Measurements from ENCODE around the gene ZNF831.

Gene ZNF831

GRCh38 chr20:59214606-59215547, 51.3 kb downstream of the ZNF831 start:
- DNase-seq (ENCODE audit: low spot score), result no peak

- DNase-seq (ENCODE audit: low spot score), result no peak
Observed at GRCh38 chr20:59217173-59217572, 53.6 kb downstream of the ZNF831 start.

GRCh38 chr20:59217794-59218280, 54.2 kb downstream of the ZNF831 start:
- DNase-seq (ENCODE audit: low spot score), result no peak

GRCh38 chr20:59219211-59219610, 55.6 kb downstream of the ZNF831 start:
- DNase-seq (ENCODE audit: low spot score), result no peak

GRCh38 chr20:59220161-59220560, 56.5 kb downstream of the ZNF831 start:
- no peak for DNase-seq (ENCODE audit: low spot score)

- peak; percentile 26 for DNase-seq (ENCODE audit: low spot score)
Observed at GRCh38 chr20:59221049-59221706, 57.6 kb downstream of the ZNF831 start.

- DNase-seq (ENCODE audit: low spot score), result no peak
Observed at GRCh38 chr20:59221707-59222252, 58.2 kb downstream of the ZNF831 start.

GRCh38 chr20:59222253-59223181, 58.9 kb downstream of the ZNF831 start:
- peak; percentile 70 for DNase-seq (ENCODE audit: low spot score)

GRCh38 chr20:59223182-59223601, 59.6 kb downstream of the ZNF831 start:
- DNase-seq (ENCODE audit: low spot score), result no peak

GRCh38 chr20:59223750-59224149, 60.1 kb downstream of the ZNF831 start:
- no peak for DNase-seq (ENCODE audit: low spot score)

GRCh38 chr20:59224236-59224635, 60.6 kb downstream of the ZNF831 start:
- no peak for DNase-seq (ENCODE audit: low spot score)

- no peak for DNase-seq (ENCODE audit: low spot score)
Observed at GRCh38 chr20:59230385-59230784, 66.8 kb downstream of the ZNF831 start.

- no peak for DNase-seq (ENCODE audit: low spot score)
Observed at GRCh38 chr20:59231124-59231804, 67.6 kb downstream of the ZNF831 start.

GRCh38 chr20:59232618-59233017, 69.0 kb downstream of the ZNF831 start:
- peak; percentile 30 for DNase-seq (ENCODE audit: low spot score)

- no peak for DNase-seq (ENCODE audit: low spot score)
Observed at GRCh38 chr20:59235226-59235625, 71.6 kb downstream of the ZNF831 start.

GRCh38 chr20:59240006-59240405, 76.4 kb downstream of the ZNF831 start:
- no peak for DNase-seq (ENCODE audit: low spot score)

GRCh38 chr20:59242714-59243626, 79.3 kb downstream of the ZNF831 start:
- DNase-seq (ENCODE audit: low spot score), result no peak

GRCh38 chr20:59246691-59247400, 83.2 kb downstream of the ZNF831 start:
- DNase-seq (ENCODE audit: low spot score), result no peak
